Measurements from ENCODE around the gene BRIP1. TPM values are rescaled to one million over a fixed set of nuclear protein-coding genes. Genes with fewer than 3 reads are reported as not detected.

BRIP1 gene
- total and polyA plus RNA-seq, 2 experiments from 2014 or later = 8.0 to 23.1 TPM

- TF ChIP-seq ZNF462 (CRISPR knock-in tag; IDR thresholded peaks at IDR 0.05) = no peak
- no peak for TF ChIP-seq ZNF331 (CRISPR knock-in tag; IDR thresholded peaks at IDR 0.05; ENCODE audit: low read depth)
- no peak for TF ChIP-seq POLR2AphosphoS5 (IDR thresholded peaks at IDR 0.05; ENCODE audit: low read depth)
- TF ChIP-seq EZH2phosphoT487 (IDR thresholded peaks at IDR 0.05; ENCODE audit: unreplicated experiment) = no peak
- TF ChIP-seq ETS1 (IDR thresholded peaks at IDR 0.05) = no peak
- TF ChIP-seq CTCF (conservative IDR thresholded peaks at IDR 0.05; ENCODE audit: low read depth in 2 of 2) = no peak
Observed at GRCh38 chr17:61731330-61731729, 132.0 kb downstream of the BRIP1 start (continued).

Data from GM23338 (cell line).